HG03060 (cell line): Measurements from ENCODE around the gene CCNO.

ENCODE experiments used
- ATAC-seq: cut with Tn5 transposase; IDR thresholded peaks from one replicate; pipeline ENCODE4 v1.9.1; 2021; ENCODE audit warnings: low read depth, moderate number of reproducible peaks; ENCODE audit not compliant: unreplicated experiment

The CCNO gene

DNA sequence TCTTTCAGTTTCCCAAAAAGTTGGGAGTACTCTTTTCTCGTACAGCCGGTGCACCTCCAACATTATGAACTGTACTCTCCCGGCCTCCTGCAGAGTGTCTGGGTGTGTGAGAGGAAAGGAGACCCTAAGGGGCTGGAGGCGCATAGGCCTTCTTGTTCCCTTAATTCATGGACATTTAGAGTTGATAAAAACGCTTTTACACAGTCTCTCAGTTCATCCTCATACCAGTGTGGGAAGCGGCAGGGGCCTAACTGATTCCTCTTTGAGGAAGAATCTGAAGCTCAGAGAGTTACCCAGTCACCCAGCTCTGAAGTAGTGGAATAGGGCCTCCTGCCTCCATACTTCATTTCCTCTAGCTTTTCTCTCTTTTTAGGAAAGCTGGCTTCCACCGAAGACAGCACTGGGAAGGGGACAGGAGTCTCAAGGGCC is 9.6 kb downstream of the CCNO start:
- ATAC-seq = no peak

DNA sequence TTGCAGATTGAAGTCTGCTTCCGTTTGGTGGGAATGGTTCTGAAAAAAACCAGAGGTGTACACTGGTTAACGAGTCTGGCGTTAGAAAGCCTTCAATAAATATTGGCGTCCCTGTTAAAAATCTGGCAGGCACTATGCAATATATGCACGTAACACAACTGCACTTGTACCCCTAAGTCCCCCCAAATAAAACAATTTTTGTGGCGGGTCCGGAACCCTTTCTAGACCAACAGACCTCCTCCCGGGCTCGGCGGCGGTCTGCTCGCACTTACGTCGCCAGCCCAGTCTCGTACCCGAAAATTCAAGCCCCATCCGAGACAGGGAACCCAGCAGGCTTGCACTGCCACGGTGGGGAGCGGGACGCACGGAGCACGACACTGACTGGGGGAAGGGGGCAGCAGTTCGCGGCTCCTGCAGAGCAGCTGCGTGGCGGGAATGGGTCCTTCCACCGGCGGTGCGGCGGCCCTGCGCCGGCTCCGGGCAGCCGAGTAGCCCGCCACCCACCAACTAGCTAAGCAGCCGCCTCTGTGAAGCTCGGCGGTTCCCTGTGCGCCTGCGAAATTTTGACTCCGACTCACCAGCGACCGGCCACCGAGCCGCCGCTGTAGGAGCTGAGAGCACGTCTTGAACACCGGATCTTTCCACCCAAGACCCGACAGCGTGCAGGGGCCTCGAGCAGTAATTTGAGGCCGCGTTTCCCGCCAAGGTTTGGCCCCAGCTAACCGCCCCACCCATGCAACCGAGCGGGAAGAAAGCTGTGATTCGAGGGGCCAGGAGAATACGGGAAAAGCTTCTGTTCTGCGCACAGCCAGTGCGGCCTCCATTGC is 10.2 kb downstream of the CCNO start:
- no peak for ATAC-seq

- ATAC-seq = no peak
Observed at GRCh38 chr5:55222092-55222984, 11.1 kb downstream of the CCNO start.

GRCh38 chr5:55220433-55221185 is 12.8 kb downstream of the CCNO start:
- ATAC-seq = no peak

DNA sequence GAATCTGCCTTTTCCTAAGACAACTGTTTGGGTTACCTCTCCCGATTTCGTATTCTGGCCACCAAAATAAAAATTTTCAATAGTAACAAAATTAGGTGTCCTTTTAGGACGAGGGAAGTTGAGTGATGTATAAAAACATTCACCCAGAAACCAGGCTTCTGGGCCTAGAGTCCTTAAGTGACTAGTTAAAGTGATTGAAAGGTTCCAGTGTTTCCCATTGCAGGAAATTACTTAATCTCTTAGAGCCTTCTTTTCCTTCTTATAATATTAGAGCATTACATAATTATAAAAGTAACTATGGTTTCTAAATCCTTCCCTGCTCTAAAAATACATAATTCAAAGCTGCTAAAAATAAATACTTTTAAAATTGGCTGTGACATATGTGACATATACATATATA is 13.6 kb downstream of the CCNO start:
- no peak for ATAC-seq

DNA sequence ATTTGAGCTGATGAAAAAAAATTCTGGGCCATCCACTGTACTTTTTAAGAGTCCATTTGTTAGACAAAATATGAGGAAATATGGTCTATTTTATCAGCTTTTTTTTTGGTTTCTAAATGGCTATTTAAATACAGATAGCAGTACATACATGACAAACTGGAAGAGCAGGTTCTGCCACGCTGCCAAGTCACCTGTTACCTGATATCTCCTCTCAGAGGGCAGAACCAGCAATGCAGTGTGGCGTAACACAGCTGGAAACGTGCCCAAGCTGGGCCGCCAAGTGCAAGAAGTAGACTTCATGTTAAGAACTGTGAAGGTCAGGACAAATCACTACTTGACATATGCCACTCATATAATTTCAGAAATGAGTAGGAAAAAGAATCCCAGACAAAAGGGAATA is 14.4 kb downstream of the CCNO start:
- no peak for ATAC-seq

DNA sequence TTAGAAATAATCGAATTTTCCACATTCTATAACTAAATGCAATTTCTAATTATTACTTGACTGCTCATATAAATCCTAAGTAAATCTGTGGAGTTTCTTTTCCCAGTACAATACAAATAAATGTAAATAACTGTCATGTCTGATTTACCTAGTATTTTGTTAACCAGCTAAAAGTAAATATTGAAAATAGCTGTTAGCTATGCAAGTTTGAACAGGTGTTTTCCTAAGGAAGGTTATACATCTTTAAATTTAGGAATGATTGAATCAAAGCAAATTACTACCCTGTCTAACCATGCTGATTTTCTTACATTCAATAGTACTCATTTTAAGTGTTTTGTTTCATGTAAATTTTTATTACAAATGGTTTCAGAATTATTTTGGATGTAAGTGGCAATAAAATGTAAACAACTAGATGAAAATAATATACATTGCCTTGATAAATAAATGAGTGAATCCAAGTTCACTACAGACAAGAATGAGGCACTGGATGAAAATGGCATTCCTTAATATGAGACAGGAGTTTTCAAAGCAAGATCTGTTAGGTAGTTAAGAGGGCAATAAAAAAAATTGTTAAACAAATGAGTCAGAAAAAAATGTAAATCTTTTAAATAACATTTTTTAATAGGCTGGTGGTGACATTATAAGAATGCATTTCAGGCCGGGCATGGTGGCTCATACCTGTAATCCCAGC is 22.1 kb downstream of the CCNO start:
- ATAC-seq = no peak

DNA sequence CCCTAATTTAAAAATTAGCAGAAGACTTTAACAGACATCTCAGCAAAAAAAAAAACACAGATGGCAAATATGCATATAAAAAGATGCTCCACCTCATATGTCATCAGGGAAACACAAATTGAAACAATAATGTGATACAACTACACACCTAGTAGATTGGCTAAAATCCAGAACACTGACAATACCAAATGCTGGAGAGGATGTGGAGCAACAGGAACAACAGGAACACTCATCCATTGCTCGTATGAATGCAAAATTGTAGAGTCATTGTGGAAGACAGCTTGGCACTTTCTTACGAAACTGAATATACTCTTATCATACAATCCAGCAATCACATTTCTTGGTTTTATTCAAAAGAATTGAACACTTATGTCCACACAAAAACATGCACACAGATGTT is 28.4 kb downstream of the CCNO start:
- ATAC-seq = no peak

- ATAC-seq = no peak
Observed at GRCh38 chr5:55191165-55191564, 42.2 kb downstream of the CCNO start.

- ATAC-seq = no peak
Observed at GRCh38 chr5:55188656-55189540, 44.5 kb downstream of the CCNO start.

DNA sequence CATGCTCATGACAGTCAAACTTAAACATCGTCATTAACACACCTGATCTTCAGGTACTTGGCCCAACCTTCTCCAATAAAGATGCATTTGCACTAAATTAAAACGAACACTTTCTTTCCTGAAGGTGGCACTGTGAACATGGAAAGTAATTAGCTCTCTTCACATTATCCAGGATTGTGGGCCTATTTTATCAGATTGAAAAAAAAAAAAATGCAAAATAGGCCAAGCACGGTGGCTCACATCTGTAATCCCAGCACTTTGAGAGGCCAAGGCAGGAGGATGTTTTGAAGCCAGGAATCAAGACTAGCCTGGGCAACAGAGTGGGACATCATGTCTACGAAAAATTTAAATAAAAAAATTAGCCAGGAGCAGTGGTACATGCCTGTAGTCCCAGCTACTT is 46.0 kb downstream of the CCNO start:
- ATAC-seq = no peak
